AG20443 (cell line): ENCODE results near the gene NKAIN2.
A peak's percentile ranks its signal among the peaks of the same experiment; 100 is the strongest.

Experiments
- DNase-seq: peaks from one replicate; pipeline ENCODE4 v3.0.0; 2012; ENCODE audit warnings: low spot score, mixed read lengths

The NKAIN2 gene

DNA sequence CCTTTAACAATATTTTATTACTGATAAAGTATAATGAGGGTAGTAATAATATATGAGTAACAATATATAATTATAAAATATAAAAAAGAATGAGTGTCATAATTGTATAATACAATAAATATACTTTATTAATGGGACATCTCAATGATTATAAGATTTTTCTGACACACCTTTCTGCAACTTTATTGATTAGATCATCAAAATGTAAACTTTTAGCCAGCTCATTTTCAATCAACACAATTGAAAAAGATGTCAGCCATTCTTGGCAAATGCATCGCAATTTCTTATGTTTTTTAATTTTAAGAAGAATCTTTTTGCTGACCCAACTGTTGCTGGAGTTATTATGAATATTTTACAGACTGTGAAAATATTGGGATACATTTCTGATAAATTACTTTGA, 1026.2 kb downstream of the NKAIN2 start:
- DNase-seq = no peak

DNA sequence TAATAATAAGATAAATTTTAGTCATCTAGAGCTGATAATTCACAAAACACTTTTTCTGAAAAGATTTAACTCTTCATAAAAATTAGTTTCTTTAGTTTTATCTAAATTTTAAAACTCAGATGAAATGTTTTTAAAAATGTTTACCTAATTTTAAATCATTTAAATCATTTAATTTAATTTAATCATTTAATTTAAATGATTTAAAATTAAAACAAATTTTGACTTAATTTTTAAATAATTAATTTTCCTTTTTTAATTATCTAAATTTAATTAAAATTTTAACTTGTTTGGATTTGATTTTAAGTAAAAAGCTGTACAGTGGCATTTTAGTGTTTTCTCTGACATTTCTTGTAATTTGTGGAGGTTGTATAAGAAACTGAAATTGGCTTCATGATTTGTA, 1026.8 kb downstream of the NKAIN2 start:
- no peak for DNase-seq

DNA sequence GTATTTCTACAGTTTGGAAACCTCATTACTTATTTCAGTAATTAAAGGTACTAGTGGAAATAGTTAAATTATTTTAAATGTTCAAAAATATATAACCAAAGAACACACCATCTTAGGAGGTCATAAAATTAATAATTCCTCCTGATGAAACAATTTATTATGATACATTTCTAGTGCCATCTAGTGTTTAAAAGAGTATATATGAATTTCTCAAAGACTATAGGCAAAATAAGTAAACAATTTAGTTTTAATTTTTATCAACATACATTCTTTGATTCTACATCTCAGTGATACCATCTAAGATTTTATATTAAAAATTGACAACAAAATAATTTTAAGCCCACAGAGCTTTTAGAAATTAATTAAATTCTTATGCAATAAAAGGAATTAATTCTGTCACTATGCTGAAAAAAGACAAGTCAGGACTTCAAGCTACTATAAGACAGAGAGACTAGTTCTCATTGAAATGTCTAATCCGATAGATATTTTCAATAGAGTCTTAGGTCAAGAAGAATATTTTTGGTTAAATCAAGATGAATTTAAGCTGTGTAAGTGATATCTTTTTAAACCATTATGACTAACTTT, 1050.8 kb downstream of the NKAIN2 start:
- no peak for DNase-seq

DNA sequence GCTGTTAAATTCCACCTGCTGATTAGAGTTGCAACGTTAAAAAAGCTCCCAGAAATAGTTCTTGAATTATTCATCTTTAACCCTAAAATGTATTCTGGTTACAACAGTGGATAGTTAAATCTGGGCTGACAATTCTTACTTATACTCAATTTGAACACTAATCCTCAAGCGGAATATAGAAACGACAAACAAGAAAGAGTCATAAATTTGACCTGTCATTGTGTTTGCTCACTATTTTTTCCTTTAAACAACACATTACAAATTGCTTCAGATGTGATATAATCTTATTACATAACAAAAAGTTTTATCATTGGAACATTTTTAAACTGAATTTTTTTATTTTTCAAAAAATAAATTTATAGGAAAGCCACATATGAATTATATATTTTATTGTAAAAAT, 1054.1 kb downstream of the NKAIN2 start:
- DNase-seq = no peak

DNA sequence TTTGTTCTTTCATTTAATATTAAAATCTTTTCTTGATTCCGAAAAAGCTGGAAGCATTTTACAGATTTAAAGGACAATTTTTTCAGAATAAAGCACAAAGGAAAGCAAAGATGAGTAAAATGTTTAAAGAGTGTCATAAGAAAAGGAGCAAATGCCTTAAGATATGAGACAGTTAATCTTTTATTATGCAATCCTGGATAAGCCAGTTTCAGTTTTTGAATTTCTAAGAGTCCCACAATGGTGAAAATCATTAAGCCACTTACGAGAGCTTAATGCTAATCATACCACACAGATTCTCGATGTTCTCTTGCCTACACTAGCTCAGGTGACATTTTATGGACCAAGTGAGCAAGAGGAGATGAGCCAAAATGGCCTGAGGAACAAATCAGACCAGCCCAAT, 1054.9 kb downstream of the NKAIN2 start:
- no peak for DNase-seq

DNA sequence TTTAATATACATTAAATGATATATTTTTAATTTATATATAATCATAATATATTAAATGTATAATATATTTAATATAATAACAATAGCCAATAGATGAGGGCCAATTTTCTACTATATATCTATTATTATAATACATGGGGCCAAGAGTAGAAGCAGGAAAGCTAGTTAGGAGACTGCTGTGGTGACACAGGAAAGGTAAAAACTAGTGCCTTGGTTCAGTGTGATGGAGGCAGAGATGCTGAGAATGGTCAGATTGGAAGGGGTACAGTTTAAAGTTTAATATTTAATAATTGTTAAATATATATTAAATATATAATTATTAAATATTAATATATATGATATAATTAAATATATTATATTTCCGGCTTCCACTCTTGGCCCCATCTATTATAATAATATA, 1055.7 kb downstream of the NKAIN2 start:
- no peak for DNase-seq

DNA sequence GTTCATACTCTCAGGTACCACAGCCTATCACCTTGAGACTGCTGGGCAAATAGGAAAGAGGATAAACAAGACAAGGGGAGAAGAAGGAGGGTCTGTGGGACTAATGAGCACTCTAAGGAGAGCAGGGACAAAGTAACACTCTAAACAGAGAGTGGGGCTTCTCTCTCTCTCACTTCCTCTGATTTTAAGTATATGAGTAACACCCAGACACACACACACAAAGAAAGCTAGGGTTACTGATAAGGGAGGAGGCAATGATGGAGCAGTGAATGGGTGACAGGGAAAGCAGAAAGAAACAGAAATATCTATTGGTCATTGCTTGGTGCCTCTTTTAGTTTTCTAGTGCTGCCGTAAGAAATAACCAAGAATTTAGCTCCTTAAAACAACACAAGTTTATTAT, 1062.4 kb downstream of the NKAIN2 start:
- DNase-seq = no peak

DNA sequence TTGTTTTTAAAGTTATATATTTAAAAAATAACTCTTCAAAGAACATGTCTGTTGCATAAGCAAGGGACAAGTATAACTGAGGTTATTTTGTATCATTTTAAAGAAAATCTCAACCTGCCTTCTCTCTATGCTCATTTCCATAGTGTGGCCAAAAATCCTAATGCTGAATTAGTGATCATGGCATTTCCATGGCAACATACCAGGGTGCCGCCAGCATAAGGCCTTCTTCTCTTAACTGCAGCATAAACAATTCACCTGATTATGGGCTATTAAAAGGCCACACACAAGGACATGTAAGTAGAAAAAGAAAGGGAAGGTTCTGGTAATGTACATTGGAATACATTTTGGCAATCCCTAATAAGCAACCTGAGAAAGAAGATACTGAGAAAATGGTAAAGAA, 1063.5 kb downstream of the NKAIN2 start:
- no peak for DNase-seq

DNA sequence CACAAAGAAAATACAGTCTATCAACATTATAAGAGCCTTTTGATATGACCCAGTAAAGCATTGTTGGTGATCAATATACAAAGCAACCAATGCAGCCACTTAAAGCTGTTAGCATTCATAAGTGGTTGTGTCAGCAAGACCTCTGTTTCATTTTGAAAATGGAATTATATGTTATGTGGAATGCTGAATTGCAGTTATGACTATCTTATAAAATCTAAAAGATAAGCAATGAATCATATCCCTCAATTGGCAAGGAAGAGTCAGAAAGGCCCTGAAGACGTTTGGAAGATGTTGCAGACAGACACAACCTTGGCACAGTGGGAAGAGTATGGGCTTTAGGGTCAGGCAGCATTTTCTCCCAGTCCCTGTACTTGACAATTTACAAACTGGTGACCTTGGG, 1064.8 kb downstream of the NKAIN2 start:
- no peak for DNase-seq

DNA sequence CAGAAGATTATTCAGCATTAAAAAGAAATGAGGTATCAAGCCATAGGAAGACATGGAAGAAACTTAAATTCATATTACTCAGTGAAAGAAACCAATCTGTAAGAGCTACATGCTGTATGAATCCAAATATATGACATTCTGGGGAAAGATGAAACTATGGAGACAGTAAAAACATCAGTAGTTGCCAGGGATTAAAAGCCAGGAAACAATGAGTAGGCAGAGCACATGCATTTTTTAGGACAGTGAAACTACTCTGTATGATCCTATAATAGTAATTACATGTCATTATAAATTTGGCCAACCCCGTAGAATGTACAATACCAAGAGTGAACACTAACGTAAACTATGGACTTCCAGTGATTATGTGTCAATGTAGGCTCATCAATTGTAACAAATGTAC, 1065.8 kb downstream of the NKAIN2 start:
- no peak for DNase-seq

DNA sequence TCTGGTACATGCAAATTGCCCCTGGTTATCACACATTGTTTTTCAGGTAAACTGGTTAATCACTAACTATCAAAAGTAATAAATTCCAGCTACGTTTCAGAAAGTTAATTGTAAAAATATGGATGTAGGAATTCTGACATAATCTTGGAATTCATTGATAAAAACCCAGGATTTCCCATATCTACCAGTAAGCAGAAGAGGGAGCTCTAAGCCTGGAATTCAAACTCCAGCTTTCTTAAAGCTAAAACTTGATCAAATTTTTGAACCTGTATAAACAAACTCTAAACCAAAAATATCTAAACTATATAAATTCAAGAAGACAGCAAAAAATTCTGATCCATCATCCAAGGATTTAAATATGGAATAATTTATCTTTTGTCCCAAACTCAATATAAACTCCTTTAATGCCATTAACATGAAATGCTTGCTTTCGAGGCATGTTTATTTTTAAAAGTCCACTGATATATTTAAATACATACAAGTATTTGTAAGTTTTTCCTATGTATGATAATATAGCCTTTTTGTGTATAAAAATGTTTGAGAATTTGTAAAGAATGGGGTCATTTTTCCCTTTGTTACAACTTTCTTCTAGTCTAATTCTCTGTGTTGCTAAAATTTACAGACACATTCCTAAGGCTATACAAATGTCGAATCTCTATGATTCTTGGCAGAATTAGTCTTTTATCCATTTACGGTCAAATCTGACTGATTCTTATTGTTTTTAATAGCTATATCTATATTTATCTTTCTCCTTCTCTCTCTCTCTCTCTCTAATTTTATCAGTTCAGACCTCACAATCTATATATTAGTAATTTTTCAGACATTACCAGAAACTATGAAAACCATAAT, 1067.2 kb downstream of the NKAIN2 start:
- DNase-seq = peak; percentile 37

DNA sequence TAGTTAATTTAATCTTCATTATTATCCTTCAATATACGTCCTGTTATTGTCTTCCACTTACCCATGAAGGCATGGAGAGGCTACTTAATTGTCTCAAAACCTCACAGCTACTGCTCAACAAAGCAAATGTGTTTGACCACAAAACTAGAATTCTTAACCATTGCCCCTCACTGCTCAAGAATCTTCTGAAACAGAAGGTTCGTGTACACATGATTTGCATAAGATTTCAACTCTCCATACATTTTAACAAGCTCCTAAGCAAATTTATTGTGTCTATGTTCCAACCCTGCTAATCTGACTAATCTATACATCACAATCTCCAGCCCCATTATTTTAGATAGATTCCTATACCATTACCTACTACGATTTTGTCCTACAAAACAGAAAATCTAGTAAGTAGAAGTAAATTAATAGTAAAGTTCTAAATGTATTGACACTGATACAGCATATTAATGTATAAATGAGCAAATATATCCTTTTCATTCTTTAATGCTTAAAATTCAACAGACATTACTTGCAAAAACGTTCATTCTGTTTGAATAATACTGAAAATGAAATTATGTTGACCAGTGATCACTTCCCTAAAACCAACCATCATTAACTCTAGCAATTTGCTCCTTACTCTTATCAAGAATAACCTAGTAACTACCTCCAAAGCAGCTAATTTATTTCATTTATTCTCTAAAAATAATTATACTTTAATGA, 1068.8 kb downstream of the NKAIN2 start:
- no peak for DNase-seq

DNA sequence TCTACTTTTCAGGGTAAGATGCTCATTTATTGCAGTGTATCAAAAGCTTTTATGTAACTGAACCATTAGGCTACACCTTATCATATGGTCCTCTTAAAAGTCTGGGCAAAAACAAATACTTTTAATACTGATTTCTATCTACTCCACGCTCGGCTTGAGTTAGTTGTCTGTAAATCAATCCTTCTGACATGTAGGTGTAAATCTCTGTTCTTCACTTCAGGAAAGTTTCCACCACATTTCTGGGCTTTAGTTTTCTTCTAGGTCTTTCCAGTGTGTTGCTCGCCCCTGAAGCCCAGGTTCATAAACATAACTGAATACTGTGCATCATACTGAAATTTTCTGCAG, 1069.4 kb downstream of the NKAIN2 start:
- DNase-seq = no peak
